ENCODE measurements around the gene AGMAT.

AGMAT gene

DNA sequence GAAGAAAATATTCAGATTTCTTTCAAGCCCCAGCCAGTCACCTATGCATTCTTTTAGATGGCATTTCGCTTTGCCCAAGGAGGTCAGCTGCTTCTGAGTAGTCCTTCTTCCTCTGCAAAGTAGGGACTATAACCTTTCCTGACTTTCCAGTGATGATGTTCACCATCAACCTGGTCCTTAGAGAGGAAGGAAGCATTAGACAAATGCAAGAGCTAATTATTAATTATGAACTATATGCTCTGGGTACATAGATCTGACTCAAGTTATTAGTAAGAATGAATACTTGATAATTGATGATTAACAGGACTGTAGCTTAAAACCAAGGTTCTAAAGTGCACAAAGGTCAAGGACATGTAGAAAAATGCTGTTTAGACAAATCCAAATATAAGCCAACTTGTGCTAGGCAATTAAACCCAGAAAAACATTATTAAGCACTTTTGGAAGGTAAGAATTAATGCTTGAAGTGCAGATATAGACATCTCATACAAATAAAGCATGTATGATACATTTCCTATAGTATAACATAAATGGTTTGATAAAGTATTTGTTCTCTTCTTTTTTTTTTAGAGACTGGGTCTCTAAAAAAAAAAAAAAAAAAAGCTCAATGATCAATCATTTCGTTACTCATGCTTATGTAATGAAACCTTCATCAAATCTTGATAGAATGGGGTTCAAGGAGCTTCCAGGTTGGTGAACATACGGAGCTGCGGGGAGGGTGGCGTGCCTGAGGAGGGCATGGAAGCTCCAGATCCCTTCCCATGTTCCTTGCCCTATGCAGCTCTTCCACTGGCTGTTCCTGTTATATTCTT, 11.2 kb upstream of the AGMAT start:
- DNase-seq (ENCODE audit: low read depth): no peak
- in situ Hi-C loops (cut with HindIII; ENCODE audit: low sequenced_read_pairs): no loop called here
- no peak overlapping the region for H3K4me3 ChIP-seq (ENCODE audit: low read depth, low read length)
- TF ChIP-seq CTCF (IDR thresholded peaks at IDR 0.05; ENCODE audit: low read depth, low read length, missing control alignments): no peak

GRCh38 chr1:15592285-15592684, 7.4 kb upstream of the AGMAT start:
- no peak for DNase-seq (ENCODE audit: low read depth)
- in situ Hi-C loops (cut with HindIII; ENCODE audit: low sequenced_read_pairs): no loop called here
- H3K4me3 ChIP-seq (ENCODE audit: low read depth, low read length): no peak overlapping the region
- no peak for TF ChIP-seq CTCF (IDR thresholded peaks at IDR 0.05; ENCODE audit: low read depth, low read length, missing control alignments)

- TF ChIP-seq CTCF (IDR thresholded peaks at IDR 0.05; ENCODE audit: low read depth, low read length, missing control alignments): no peak
- DNase-seq (ENCODE audit: low read depth): no peak
- in situ Hi-C loops (cut with HindIII; ENCODE audit: low sequenced_read_pairs): no loop called here
- no peak overlapping the region for H3K4me3 ChIP-seq (ENCODE audit: low read depth, low read length)
Measured at GRCh38 chr1:15583016-15583706, 1.7 kb downstream of the AGMAT start.

- DNase-seq (ENCODE audit: low read depth): no peak
- H3K4me3 ChIP-seq (ENCODE audit: low read depth, low read length): no peak overlapping the region
- TF ChIP-seq CTCF (IDR thresholded peaks at IDR 0.05; ENCODE audit: low read depth, low read length, missing control alignments): no peak
- in situ Hi-C loops (cut with HindIII; ENCODE audit: low sequenced_read_pairs): no loop called here
Measured at GRCh38 chr1:15579683-15580047, 5.2 kb downstream of the AGMAT start.

- in situ Hi-C loops (cut with HindIII; ENCODE audit: low sequenced_read_pairs): no loop called here
- TF ChIP-seq CTCF (IDR thresholded peaks at IDR 0.05; ENCODE audit: low read depth, low read length, missing control alignments): no peak
- no peak for DNase-seq (ENCODE audit: low read depth)
- no peak overlapping the region for H3K4me3 ChIP-seq (ENCODE audit: low read depth, low read length)
Measured at GRCh38 chr1:15578921-15579682, 5.7 kb downstream of the AGMAT start.

- TF ChIP-seq CTCF (IDR thresholded peaks at IDR 0.05; ENCODE audit: low read depth, low read length, missing control alignments): no peak
- in situ Hi-C loops (cut with HindIII; ENCODE audit: low sequenced_read_pairs): no loop called here
- no peak for DNase-seq (ENCODE audit: low read depth)
- no peak overlapping the region for H3K4me3 ChIP-seq (ENCODE audit: low read depth, low read length)
Measured at GRCh38 chr1:15577691-15578090, 7.2 kb downstream of the AGMAT start.

All from astrocyte of the cerebellum (primary cell).